Osteocyte (in vitro differentiated cells): ENCODE data around the gene GNA12. TPM values are rescaled to one million over a fixed set of nuclear protein-coding genes. Genes with fewer than 3 reads are reported as not detected.

Experiments used
- DNase-seq: peaks from one replicate; pipeline ENCODE4 v3.0.0; 2021; ENCODE audit warnings: mixed read lengths; ENCODE audit not compliant: unreplicated experiment; ENCODE audit errors: extremely low spot score
- H3K27ac Mint-ChIP-seq: one replicate; pipeline ENCODE4 v1.8.0; 2021; ENCODE audit warnings: mild to moderate bottlenecking, mixed read lengths; ENCODE audit not compliant: unreplicated experiment
- H3K27me3 Mint-ChIP-seq: one replicate; pipeline ENCODE4 v1.8.0; 2021; ENCODE audit warnings: mixed read lengths; ENCODE audit not compliant: unreplicated experiment
- H3K36me3 Mint-ChIP-seq: one replicate; pipeline ENCODE4 v1.8.0; 2021; ENCODE audit warnings: mixed read lengths; ENCODE audit not compliant: unreplicated experiment
- H3K4me1 Mint-ChIP-seq: one replicate; pipeline ENCODE4 v1.8.0; 2021; ENCODE audit warnings: mixed read lengths; ENCODE audit not compliant: unreplicated experiment
- H3K4me3 Mint-ChIP-seq: one replicate; pipeline ENCODE4 v1.8.0; 2021; ENCODE audit warnings: mild to moderate bottlenecking, moderate library complexity, mixed read lengths; ENCODE audit not compliant: unreplicated experiment
- H3K9me3 Mint-ChIP-seq: one replicate; pipeline ENCODE4 v1.8.0; 2021; ENCODE audit warnings: mixed read lengths; ENCODE audit not compliant: unreplicated experiment
- total RNA-seq: library from RNA; stranded (reverse); gene quantifications from 2 replicates; pipeline ENCODE4 v1.2.1, GENCODE V29; 2021
- TF ChIP-seq, protein P1 (sequence below): fragments of 200-600 bp; sonication (generic); IDR thresholded peaks from 2 replicates; pipeline ENCODE4 v1.5.0; 2021; ENCODE audit warnings: antibody characterized with exemption, mild to moderate bottlenecking, moderate library complexity

The GNA12 gene
- total RNA-seq, 1 donor from 2014 or later: 69.5 TPM

DNA sequence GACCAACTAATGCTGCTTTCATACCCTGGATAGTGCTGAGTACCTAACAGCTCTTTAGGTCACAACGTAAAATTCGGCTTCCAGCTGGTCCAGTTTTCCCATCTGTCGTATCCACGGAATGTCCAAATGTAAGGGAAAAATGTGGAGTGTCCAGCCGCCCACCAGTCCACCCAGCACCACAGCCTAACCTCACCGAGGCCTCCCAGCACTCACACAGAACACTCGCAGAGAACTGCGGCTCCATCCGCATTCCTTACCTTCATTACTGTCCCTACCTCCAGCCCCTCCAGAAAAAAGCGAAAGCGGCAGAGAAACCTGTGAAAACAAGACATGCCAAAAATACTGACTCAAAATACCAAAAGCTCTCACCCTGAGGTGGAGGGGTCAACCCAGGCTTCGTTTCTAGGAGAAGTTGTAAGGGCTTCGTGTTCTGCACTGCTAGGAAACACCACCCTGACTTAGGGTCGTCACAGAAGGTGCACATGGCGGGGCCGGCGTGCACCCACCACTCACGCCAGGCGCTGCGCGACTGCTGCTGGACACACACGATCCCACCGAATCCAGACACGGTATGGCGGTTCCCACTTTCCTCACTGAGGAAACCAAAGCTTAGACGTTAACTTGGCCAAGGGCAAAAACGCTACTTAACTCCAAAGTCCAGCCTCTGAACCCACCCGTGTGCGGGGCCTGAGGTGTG lies 82.2 kb downstream of the GNA12 start:
- Mint-ChIP-seq H3K27me3 (no peaks in the 10 kb centered on the region), H3K36me3 (peaks cover 8% of the 10 kb centered on the region), H3K9me3 (no peaks in the 10 kb centered on the region), H3K4me3 (no peak overlapping the region), H3K4me1 (peaks cover 61% of the 10 kb centered on the region), H3K27ac (peak overlapping the region; percentile 56)
- TF ChIP-seq, protein P1, sequence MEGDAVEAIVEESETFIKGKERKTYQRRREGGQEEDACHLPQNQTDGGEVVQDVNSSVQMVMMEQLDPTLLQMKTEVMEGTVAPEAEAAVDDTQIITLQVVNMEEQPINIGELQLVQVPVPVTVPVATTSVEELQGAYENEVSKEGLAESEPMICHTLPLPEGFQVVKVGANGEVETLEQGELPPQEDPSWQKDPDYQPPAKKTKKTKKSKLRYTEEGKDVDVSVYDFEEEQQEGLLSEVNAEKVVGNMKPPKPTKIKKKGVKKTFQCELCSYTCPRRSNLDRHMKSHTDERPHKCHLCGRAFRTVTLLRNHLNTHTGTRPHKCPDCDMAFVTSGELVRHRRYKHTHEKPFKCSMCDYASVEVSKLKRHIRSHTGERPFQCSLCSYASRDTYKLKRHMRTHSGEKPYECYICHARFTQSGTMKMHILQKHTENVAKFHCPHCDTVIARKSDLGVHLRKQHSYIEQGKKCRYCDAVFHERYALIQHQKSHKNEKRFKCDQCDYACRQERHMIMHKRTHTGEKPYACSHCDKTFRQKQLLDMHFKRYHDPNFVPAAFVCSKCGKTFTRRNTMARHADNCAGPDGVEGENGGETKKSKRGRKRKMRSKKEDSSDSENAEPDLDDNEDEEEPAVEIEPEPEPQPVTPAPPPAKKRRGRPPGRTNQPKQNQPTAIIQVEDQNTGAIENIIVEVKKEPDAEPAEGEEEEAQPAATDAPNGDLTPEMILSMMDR: no peak
- no peak for DNase-seq

DNA sequence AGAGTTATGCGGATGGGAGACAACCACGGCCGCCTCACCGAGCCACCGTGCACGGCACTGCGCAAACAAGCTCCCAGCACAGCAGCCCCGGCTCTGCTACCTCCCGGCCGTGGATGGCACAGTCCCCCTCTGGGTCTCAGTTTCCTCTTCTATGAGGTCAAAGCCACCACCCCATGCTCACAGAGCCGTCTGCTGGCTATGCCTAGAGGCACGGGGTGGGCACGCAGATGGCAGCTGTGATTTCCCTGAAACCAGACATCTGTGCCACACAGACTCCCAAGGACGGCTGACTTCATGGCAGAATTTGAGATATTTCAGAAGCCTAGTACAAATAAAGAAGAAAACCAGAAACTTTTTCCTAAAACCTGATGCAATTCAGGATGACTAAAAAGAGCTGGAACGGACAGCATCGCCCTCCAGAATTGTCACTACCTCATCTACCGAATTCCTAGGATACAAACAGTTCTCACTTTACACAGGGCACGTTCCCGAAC lies 82.9 kb downstream of the GNA12 start:
- Mint-ChIP-seq H3K27ac (peak overlapping the region; percentile 70), H3K4me1 (peaks cover 68% of the 10 kb centered on the region), H3K9me3 (no peaks in the 10 kb centered on the region), H3K4me3 (no peak overlapping the region), H3K27me3 (no peaks in the 10 kb centered on the region), H3K36me3 (peaks cover 12% of the 10 kb centered on the region)
- TF ChIP-seq, protein P1: no peak
- DNase-seq: no peak

DNA sequence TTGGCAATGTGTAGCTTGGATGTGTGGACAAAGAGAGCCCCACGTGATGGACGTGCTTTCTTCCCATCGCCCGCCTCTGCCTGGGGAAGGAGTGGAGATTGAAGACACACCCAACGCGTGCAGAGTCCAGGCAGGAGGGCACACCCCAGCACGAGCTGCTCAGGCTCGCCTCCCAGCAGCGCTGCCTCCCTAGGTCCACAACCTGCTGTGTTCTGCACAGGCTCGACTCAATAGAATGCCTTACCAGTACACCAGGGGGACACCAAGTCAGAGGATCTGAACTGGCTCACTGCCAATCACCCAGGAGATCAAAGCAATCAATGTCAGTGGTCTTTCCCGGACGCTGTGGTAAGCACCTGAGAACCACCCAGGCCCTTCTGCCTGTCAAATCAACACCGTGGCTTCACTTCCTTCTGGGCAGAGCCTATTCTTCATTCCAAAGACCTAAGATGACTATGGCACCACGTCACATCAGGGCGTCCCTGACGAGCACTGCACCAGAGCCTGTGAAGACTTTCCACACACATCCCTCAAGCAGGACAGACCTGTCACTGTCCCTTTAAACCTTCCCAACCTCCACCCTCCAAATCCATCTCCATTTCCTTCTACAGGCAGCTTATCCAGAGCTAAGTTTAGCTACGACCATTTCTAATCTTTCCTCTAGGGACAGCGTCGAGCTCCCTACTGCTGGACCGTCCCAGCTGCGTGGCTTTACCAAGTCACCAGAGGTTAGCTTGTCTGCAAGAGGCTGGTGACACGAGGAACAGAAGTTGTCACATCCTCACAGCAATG lies 83.8 kb downstream of the GNA12 start:
- Mint-ChIP-seq H3K4me1 (peaks cover 73% of the 10 kb centered on the region), H3K36me3 (peaks cover 17% of the 10 kb centered on the region), H3K27me3 (no peaks in the 10 kb centered on the region), H3K27ac (peak overlapping the region; percentile 70), H3K4me3 (no peak overlapping the region), H3K9me3 (peaks cover 6% of the 10 kb centered on the region)
- no peak for DNase-seq
- TF ChIP-seq, protein P1: peak; percentile 50

DNA sequence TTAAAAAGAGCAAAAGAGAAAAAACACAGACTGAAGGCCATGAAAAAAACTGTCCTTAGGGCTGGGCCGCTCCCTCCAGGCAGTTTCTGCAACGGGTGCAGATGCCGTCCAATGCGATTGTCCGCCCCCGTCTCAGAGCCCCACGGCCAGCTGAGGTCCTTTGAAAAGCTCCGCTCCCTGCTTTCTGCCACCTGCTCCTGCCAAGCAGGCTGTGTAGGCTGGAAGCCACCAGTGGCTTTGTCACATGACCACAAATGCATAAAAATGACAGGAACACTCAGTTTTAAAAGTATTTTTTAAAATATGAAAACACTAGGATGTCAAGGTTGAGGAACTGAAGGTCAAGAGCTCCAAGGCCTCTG lies 84.4 kb downstream of the GNA12 start:
- no peak for DNase-seq
- Mint-ChIP-seq H3K4me3 (no peak overlapping the region), H3K27me3 (no peaks in the 10 kb centered on the region), H3K4me1 (peaks cover 73% of the 10 kb centered on the region), H3K27ac (peak overlapping the region; percentile 70), H3K36me3 (peaks cover 23% of the 10 kb centered on the region), H3K9me3 (peaks cover 12% of the 10 kb centered on the region)
- TF ChIP-seq, protein P1: no peak
